ENCODE measurements around the gene TBC1D7. TPM values are rescaled to one million over a fixed set of nuclear protein-coding genes. Genes with fewer than 3 reads are reported as not detected.

Gene TBC1D7
- 18.2 and 18.4 TPM in 2 replicates for total RNA-seq

DNA sequence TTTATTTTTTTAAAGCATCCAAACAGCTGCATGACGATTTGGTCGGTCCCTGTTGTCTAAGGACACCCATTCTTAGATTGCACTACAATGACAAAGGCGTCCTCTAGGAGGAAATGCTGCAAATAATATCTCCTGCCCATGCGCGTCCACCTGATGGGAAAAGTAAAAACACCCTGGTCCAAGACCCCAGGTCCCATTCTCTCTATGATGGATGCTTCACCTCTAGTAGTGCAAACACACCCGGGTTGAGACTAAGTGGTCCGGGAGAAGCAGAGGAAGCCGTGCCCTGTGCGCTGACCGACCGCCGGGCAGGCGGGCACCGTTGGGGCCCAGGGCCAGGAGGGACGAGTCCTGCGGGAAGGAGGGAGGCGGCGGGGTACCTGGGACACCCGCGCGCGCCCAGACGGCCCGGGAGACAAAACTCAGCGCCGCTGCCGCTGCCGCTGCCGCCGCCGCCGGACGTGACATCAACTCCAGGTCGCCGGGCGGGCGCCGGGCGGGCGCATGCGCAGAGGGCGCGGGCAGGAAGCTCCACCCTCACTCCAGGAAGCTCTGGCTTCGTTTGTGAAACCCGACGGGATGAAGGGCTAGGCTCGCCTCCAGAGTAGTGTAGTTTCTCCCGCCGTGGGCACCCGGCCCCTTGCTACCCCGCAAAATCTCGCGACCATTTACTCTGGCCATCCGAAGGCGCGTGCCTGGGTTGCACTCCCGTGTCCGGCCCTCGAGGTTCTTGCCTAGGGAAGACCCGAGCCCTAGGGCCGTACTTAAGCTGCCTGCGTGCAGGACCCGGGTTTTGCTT, at the start of gene TBC1D7:
TBC1D7 (minus strand) TSS at position 462 of the 799 bp plus-strand sequence. CDS start 1,639 bp downstream, outside the sequence.
- peak; percentile 73 for DNase-seq (ENCODE audit: low read depth)

DNA sequence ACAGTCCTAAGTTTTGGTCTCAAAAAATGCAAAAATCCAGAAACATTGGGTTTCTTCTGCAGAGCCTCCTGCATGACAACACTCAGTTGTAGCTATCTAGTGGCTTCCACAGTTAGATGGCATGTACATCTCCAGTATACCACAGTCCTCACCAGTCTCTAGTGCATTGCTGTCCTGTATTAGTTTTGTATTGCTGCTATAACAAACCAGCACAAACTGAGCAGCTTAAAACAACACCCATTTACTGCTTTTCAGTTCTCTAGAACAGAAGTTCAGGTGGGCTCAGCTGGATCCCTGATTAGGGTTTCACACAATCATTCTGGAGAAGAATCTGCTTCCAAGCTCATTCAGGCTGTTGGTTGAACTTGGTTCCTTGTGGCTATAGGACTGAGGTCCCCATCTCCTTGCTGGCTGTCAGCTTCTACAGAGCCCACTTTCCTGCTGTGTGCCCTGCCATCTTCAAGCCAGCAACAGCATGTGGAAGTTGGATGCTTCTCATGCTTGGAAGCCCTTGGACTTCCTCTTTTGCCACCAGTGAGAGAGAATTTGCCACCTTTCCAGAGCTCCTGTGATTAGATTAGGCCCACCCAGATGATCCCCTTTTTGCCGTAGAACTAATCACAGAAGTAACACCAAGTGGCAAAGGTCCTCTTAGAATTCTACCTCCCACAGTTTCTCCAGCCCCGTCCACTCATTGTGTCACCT, 48.9 kb upstream of the TBC1D7 start:
- no peak for DNase-seq (ENCODE audit: low read depth)

DNA sequence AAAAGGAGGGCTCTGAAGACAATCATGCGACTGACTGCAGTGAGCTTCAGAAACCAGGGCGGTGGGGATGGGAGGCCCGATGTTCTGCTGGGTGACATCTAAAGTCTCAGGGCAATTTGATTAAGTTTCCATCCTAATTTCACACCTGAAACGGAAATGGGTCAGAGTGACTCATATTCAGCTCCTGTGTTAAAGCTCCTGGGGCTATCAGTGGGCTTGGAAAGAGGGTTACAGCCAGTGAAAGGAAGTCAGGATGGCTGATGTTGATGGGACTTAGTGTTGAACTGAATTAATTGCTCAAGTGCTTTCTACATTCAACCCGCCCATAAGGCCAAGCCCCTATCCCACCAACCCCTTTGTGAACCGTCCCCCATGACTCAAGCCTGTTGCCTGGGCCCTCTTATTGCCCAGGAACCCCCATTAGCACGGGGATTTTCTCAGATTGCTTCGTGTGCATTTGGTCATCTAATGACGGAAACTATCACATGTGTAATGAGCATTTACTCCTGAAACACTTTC, 47.1 kb upstream of the TBC1D7 start:
- DNase-seq (ENCODE audit: low read depth) = no peak

- DNase-seq (ENCODE audit: low read depth) = no peak
Observed at GRCh38 chr6:13373919-13374318, 45.6 kb upstream of the TBC1D7 start.

DNA sequence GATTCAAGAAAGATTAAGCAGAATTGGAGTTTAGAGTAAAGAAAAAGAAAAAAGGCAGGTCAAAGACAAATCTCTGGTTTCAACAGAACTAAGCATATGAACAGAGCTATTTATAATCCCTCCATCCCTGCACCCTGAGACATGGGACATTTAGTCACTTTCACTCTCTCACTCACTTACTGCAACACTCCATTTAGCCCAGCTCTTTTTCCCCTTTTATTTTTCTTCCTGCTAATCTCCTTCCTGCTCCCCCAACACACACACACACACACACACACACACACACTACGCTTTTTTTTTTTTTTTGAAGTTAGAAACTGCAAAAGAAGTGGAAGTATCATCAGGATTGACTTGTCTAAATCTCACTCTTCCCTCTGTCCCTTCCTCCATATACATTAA, 45.1 kb upstream of the TBC1D7 start:
- no peak for DNase-seq (ENCODE audit: low read depth)

- no peak for DNase-seq (ENCODE audit: low read depth)
Observed at GRCh38 chr6:13372688-13373487, 44.6 kb upstream of the TBC1D7 start.

GRCh38 chr6:13372076-13372475, 43.7 kb upstream of the TBC1D7 start:
- DNase-seq (ENCODE audit: low read depth) = no peak

DNA sequence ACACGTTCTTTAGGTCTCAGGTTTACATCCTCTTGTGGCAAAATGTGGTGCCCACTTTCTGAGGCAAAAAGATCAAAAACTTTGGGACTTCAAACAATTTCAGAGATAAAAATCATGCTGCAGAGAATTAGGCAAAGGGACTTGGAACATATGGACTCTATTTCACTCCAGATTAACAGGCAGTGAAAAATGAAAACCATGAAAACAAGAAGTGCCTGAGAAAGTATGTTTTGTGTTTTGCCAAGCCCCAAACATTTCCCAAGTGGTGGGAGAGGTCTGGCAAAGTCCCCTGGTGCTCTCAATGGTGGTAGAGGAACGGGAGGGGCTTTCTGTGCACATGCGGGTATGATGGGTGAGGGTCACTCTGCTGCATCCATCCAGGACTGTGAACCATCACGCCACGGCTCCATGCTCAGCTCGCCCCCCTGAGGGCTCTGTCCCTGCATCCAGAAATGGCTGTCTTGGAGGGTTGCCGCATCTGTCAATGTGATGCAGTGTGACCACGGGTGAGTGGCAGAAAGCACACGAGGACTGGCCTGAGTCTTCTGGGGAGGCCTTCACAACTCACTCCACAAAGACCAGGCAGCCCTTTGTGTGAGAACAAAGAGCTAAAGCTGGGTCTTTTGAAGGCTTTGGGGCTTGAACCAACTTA, 43.2 kb upstream of the TBC1D7 start:
- DNase-seq (ENCODE audit: low read depth) = no peak

DNA sequence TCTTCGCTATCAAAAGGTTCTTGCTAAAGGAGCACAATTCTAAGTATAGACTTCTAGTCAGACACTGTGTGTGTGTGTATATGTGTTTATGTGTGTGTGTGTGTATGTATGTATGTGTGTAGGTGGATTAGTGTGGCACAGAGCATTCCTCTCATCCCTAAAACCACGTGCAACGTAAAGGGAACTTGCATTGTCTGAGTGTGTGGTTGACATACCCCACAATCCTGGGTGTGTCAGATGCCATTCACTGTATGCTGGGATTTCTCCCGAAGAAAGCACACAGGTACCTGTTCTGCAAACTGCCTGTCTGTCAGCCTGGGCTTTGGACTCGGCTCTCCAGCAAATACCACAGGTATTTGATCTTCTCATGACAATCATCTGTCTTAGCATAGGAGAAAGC, 42.3 kb upstream of the TBC1D7 start:
- no peak for DNase-seq (ENCODE audit: low read depth)

- no peak for DNase-seq (ENCODE audit: low read depth)
Observed at GRCh38 chr6:13369591-13369990, 41.3 kb upstream of the TBC1D7 start.

GRCh38 chr6:13368731-13369115, 40.4 kb upstream of the TBC1D7 start:
- no peak for DNase-seq (ENCODE audit: low read depth)

- DNase-seq (ENCODE audit: low read depth) = no peak
Observed at GRCh38 chr6:13368079-13368730, 39.9 kb upstream of the TBC1D7 start.

GRCh38 chr6:13367396-13367795, 39.1 kb upstream of the TBC1D7 start:
- no peak for DNase-seq (ENCODE audit: low read depth)

DNA sequence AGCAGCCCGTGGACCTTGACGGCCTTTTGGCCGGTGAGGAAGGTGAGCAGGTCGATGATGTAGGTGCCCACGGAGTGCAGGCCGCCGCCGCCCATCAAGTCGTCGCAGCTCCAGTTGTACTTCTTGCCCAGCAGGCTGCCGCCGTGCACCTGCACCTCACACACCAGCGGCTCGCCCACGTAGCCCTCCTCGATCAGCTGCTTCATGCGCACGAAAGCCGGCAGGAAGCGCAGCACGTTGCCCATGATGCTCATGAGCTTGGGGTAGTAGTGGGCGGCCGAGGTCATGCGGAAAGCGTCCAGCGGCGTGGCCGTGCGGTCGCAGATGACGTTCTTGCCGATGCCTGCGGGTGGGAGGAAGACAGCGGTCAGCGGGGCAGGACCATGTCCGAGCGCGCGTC, 37.0 kb upstream of the TBC1D7 start:
- DNase-seq (ENCODE audit: low read depth) = no peak

DNA sequence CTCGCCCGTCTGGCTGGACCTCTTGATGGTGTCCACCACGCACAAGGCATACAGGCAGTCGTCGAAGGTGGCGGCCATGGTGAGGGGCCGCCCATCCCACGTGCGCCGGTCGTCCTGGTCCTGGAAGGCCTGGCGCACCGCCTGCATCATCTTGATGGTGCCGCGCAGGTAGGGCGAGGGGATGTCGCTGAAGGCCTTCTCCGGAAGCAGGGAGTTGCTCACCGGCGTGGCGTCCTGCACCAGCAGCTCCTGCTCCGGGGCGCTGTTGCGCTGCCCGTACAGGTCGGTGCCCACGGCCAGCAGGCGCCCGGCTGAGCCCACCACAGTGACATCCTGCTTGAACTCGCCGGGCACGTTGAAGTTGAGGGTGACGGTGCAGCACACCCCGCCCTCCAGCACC, 36.5 kb upstream of the TBC1D7 start:
- no peak for DNase-seq (ENCODE audit: low read depth)

DNA sequence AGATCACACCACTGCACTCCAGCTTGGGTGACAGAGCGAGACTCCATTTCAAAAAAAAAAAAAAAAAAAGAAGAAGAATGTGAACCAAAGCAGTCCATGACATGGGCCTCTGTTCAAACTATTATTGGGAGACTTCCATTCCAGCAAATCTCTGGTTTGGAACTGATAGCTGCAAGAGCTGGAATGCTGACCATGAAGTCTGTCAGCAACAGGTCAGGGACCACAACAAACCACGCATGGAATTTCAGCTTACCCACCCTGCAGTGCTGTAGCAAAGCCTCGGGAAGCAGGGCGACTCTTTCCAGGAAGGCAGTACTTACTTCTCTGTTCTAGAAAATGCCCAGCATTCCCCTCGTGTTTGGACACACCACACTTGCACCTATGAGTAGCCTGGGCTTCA, 34.1 kb upstream of the TBC1D7 start:
- peak; percentile 99 for DNase-seq (ENCODE audit: low read depth)

GRCh38 chr6:13360671-13361540, 32.6 kb upstream of the TBC1D7 start:
- DNase-seq (ENCODE audit: low read depth) = no peak

GRCh38 chr6:13359287-13359686, 30.9 kb upstream of the TBC1D7 start:
- DNase-seq (ENCODE audit: low read depth) = no peak

DNA sequence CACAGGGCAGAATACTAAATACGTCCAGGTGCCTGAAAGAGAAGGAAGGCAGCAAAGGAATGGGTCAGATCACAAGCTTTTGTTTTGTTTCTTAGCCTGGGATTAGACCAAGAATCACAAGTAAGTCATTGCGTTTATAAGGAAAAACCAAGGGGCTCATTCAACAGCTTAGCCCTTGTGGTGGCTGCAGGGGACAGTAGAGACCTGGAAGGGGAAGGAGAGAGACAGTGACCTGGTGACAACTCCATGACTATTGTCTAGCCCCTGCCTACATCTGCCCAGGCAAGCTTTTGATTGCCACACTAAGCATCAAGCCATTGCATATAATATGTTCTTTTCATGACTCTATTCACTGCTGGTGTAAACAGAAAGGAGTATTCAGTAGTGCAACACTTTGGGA, 30.2 kb upstream of the TBC1D7 start:
- no peak for DNase-seq (ENCODE audit: low read depth)

DNA sequence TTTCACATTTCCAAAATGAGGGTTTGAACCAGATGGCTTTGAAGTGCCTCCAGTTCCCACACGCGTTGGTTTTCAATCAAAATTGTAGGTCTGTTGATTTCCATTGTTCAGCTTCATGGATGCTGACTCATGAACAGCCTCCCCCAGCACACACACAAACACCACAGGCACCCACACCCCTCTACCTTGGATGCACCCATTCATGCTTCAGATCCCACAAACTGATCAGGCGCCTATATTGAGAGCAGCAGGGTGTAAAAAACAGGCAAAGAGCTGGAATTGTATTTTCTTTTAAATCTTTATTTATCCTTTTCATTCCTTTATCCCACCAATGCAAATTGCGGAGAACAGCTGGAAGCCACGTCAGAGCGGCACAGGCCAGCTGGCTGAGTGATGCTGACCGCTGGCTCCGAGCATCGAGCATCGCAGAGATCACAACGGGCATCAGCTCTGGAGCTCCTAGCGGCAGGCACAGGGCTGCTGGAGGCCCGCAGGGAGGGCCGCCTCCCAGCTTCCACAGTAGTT, 29.3 kb upstream of the TBC1D7 start:
- peak; percentile 92 for DNase-seq (ENCODE audit: low read depth)

Measured in renal cortical epithelial cell (primary cell).